Measurements from ENCODE around the gene TMEM80. TPM values are rescaled to one million over a fixed set of nuclear protein-coding genes. Genes with fewer than 3 reads are reported as not detected.

TMEM80 gene
- total and polyA plus RNA-seq, 12 donors = 11.1 to 85.3 (median 32.8) TPM

Other genes with a start within 250 kb of the TMEM80 start
- 10 to 100 TPM; 20.7 to 85.9 (median 41.4) TPM for gene PTDSS2, start 245.5 kb upstream of the TMEM80 start, total RNA-seq
- gene PTDSS2, start 245.5 kb upstream of the TMEM80 start, polyA plus RNA-seq = 100 to 1,000 TPM in 1 of 3 donors, 10 to 100 TPM in 2; 11.0 to 109 (median 53.7) TPM
- gene RNH1, start 188.6 kb upstream of the TMEM80 start, total RNA-seq = 100 to 1,000 TPM; 103 to 342 (median 252) TPM
- gene RNH1, start 188.6 kb upstream of the TMEM80 start, polyA plus RNA-seq = 100 to 1,000 TPM in 2 of 3 donors, 10 to 100 TPM in 1; 36.3 to 125 (median 110) TPM
- 10 to 100 TPM; 10.8 to 45.0 (median 36.7) TPM for gene HRAS, start 160.2 kb upstream of the TMEM80 start, total RNA-seq
- gene HRAS, start 160.2 kb upstream of the TMEM80 start, polyA plus RNA-seq = 100 to 1,000 TPM in 2 of 3 donors, 10 to 100 TPM in 1; 18.7 to 190 (median 164) TPM
- gene LRRC56, start 158.3 kb upstream of the TMEM80 start, total RNA-seq = 1 to 10 TPM in 2 of 9 donors, under 1 TPM in 6, not detected in 1; 0.32 to 1.7 (median 0.82) TPM
- 1 to 10 TPM in 2 of 3 donors, not detected in 1; 1.7 to 4.3 TPM for gene LRRC56, start 158.3 kb upstream of the TMEM80 start, polyA plus RNA-seq
- 1 to 10 TPM in 8 of 9 donors, under 1 TPM in 1; 0.35 to 9.1 (median 6.0) TPM for gene LMNTD2, start 135.1 kb upstream of the TMEM80 start, total RNA-seq
- gene LMNTD2, start 135.1 kb upstream of the TMEM80 start, polyA plus RNA-seq = 10 to 100 TPM in 2 of 3 donors, under 1 TPM in 1; 0.20 to 21.0 (median 12.7) TPM
- 10 to 100 TPM in 4 of 9 donors, 1 to 10 TPM in 5; 2.9 to 18.2 (median 5.8) TPM for gene RASSF7, start 134.8 kb upstream of the TMEM80 start, total RNA-seq
- 10 to 100 TPM in 1 of 3 donors, 1 to 10 TPM in 1, under 1 TPM in 1; 0.33 to 19.9 (median 9.8) TPM for gene RASSF7, start 134.8 kb upstream of the TMEM80 start, polyA plus RNA-seq
- gene PHRF1, start 119.3 kb upstream of the TMEM80 start, total RNA-seq = 10 to 100 TPM; 17.2 to 42.2 (median 29.0) TPM
- gene PHRF1, start 119.3 kb upstream of the TMEM80 start, polyA plus RNA-seq = 10 to 100 TPM in 2 of 3 donors, 1 to 10 TPM in 1; 8.7 to 62.3 (median 23.3) TPM
- 10 to 100 TPM in 5 of 9 donors, 1 to 10 TPM in 4; 3.6 to 28.3 (median 10.0) TPM for gene IRF7, start 79.9 kb upstream of the TMEM80 start, total RNA-seq
- gene IRF7, start 79.9 kb upstream of the TMEM80 start, polyA plus RNA-seq = 10 to 100 TPM in 2 of 3 donors, under 1 TPM in 1; 0.81 to 87.6 (median 25.9) TPM
- gene CDHR5, start 70.9 kb upstream of the TMEM80 start, total RNA-seq = 1 to 10 TPM in 5 of 9 donors, under 1 TPM in 3, not detected in 1; 0.44 to 5.2 (median 1.2) TPM
- under 1 TPM; 0.31 to 0.61 (median 0.56) TPM for gene CDHR5, start 70.9 kb upstream of the TMEM80 start, polyA plus RNA-seq
- gene SCT, start 68.6 kb upstream of the TMEM80 start, total RNA-seq = under 1 TPM in 1 of 9 donors, not detected in 8; 0.67 TPM
- under 1 TPM in 1 of 3 donors, not detected in 2; 0.61 TPM for gene SCT, start 68.6 kb upstream of the TMEM80 start, polyA plus RNA-seq
- 1 to 10 TPM in 1 of 9 donors, under 1 TPM in 6, not detected in 2; 0.28 to 1.1 (median 0.34) TPM for gene DRD4, start 58.5 kb upstream of the TMEM80 start, total RNA-seq
- 1 to 10 TPM in 2 of 3 donors, not detected in 1; 1.2 to 1.3 TPM for gene DRD4, start 58.5 kb upstream of the TMEM80 start, polyA plus RNA-seq
- 10 to 100 TPM; 32.8 to 57.3 (median 54.8) TPM for gene DEAF1, start 594 bp upstream of the TMEM80 start, total RNA-seq
- gene DEAF1, start 594 bp upstream of the TMEM80 start, polyA plus RNA-seq = 100 to 1,000 TPM in 1 of 3 donors, 10 to 100 TPM in 2; 20.6 to 131 (median 67.0) TPM
- gene EPS8L2, start 10.4 kb downstream of the TMEM80 start, total RNA-seq = 10 to 100 TPM in 8 of 9 donors, 1 to 10 TPM in 1; 2.7 to 57.7 (median 34.3) TPM
- 10 to 100 TPM in 2 of 3 donors, 1 to 10 TPM in 1; 9.7 to 51.9 (median 25.6) TPM for gene EPS8L2, start 10.4 kb downstream of the TMEM80 start, polyA plus RNA-seq
- gene TALDO1, start 51.6 kb downstream of the TMEM80 start, total RNA-seq = 100 to 1,000 TPM in 8 of 9 donors, 10 to 100 TPM in 1; 83.2 to 167 (median 153) TPM
- gene TALDO1, start 51.6 kb downstream of the TMEM80 start, polyA plus RNA-seq = 100 to 1,000 TPM in 2 of 3 donors, 10 to 100 TPM in 1; 64.3 to 117 (median 100) TPM
- gene GATD1, start 81.7 kb downstream of the TMEM80 start, total RNA-seq = 100 to 1,000 TPM in 4 of 9 donors, 10 to 100 TPM in 5; 33.7 to 156 (median 93.4) TPM
- 100 to 1,000 TPM in 1 of 3 donors, 10 to 100 TPM in 2; 20.3 to 176 (median 49.3) TPM for gene GATD1, start 81.7 kb downstream of the TMEM80 start, polyA plus RNA-seq
- 1 to 10 TPM in 3 of 9 donors, under 1 TPM in 2, not detected in 4; 0.42 to 4.9 (median 1.9) TPM for gene CEND1, start 94.3 kb downstream of the TMEM80 start, total RNA-seq
- 10 to 100 TPM in 1 of 3 donors, 1 to 10 TPM in 2; 1.6 to 14.5 (median 4.2) TPM for gene CEND1, start 94.3 kb downstream of the TMEM80 start, polyA plus RNA-seq
- 10 to 100 TPM in 7 of 9 donors, 1 to 10 TPM in 2; 8.2 to 41.3 (median 16.5) TPM for gene SLC25A22, start 102.5 kb downstream of the TMEM80 start, total RNA-seq
- 10 to 100 TPM in 2 of 3 donors, 1 to 10 TPM in 1; 7.7 to 18.8 (median 14.0) TPM for gene SLC25A22, start 102.5 kb downstream of the TMEM80 start, polyA plus RNA-seq
- 10 to 100 TPM in 4 of 9 donors, 1 to 10 TPM in 5; 3.5 to 28.8 (median 9.8) TPM for gene PIDD1, start 109.4 kb downstream of the TMEM80 start, total RNA-seq
- gene PIDD1, start 109.4 kb downstream of the TMEM80 start, polyA plus RNA-seq = 100 to 1,000 TPM in 1 of 3 donors, 10 to 100 TPM in 1, under 1 TPM in 1; 0.93 to 110 (median 51.7) TPM
- 1,000 to 10,000 TPM in 5 of 9 donors, 100 to 1,000 TPM in 4; 190 to 2,046 (median 1,036) TPM for gene RPLP2, start 114.2 kb downstream of the TMEM80 start, total RNA-seq
- 1,000 to 10,000 TPM in 2 of 3 donors, 100 to 1,000 TPM in 1; 496 to 2,473 (median 1,460) TPM for gene RPLP2, start 114.2 kb downstream of the TMEM80 start, polyA plus RNA-seq
- gene PNPLA2, start 123.1 kb downstream of the TMEM80 start, total RNA-seq = 100 to 1,000 TPM in 4 of 9 donors, 10 to 100 TPM in 5; 24.1 to 311 (median 89.4) TPM
- gene PNPLA2, start 123.1 kb downstream of the TMEM80 start, polyA plus RNA-seq = 100 to 1,000 TPM in 2 of 3 donors, 10 to 100 TPM in 1; 46.2 to 403 (median 162) TPM
- 10 to 100 TPM in 7 of 9 donors, 1 to 10 TPM in 2; 5.9 to 22.6 (median 14.2) TPM for gene CRACR2B, start 132.1 kb downstream of the TMEM80 start, total RNA-seq
- gene CRACR2B, start 132.1 kb downstream of the TMEM80 start, polyA plus RNA-seq = 10 to 100 TPM in 2 of 3 donors, 1 to 10 TPM in 1; 1.0 to 91.3 (median 39.3) TPM
- gene CD151, start 137.1 kb downstream of the TMEM80 start, total RNA-seq = 100 to 1,000 TPM; 182 to 387 (median 326) TPM
- gene CD151, start 137.1 kb downstream of the TMEM80 start, polyA plus RNA-seq = 100 to 1,000 TPM; 111 to 268 (median 246) TPM
- gene POLR2L, start 146.7 kb downstream of the TMEM80 start, total RNA-seq = 100 to 1,000 TPM in 5 of 9 donors, 10 to 100 TPM in 4; 26.2 to 206 (median 121) TPM
- gene POLR2L, start 146.7 kb downstream of the TMEM80 start, polyA plus RNA-seq = 100 to 1,000 TPM in 1 of 3 donors, 10 to 100 TPM in 2; 43.3 to 163 (median 96.5) TPM
- gene TSPAN4, start 147.0 kb downstream of the TMEM80 start, total RNA-seq = 100 to 1,000 TPM in 2 of 9 donors, 10 to 100 TPM in 7; 19.4 to 207 (median 71.8) TPM
- 10 to 100 TPM in 2 of 3 donors, 1 to 10 TPM in 1; 5.2 to 50.4 (median 41.2) TPM for gene TSPAN4, start 147.0 kb downstream of the TMEM80 start, polyA plus RNA-seq
- gene CHID1, start 215.0 kb downstream of the TMEM80 start, total RNA-seq = 100 to 1,000 TPM in 5 of 9 donors, 10 to 100 TPM in 4; 46.0 to 220 (median 100) TPM
- 10 to 100 TPM; 39.2 to 60.1 (median 56.3) TPM for gene CHID1, start 215.0 kb downstream of the TMEM80 start, polyA plus RNA-seq
- gene AP2A2, start 230.1 kb downstream of the TMEM80 start, total RNA-seq = 100 to 1,000 TPM in 3 of 9 donors, 10 to 100 TPM in 6; 15.3 to 115 (median 74.8) TPM
- gene AP2A2, start 230.1 kb downstream of the TMEM80 start, polyA plus RNA-seq = 10 to 100 TPM; 28.6 to 98.5 (median 71.4) TPM

All from adrenal gland (tissue), 12 donors.